ENCODE results near the gene PPP1R3C. TPM values are rescaled to one million over a fixed set of nuclear protein-coding genes. Genes with fewer than 3 reads are reported as not detected.

Gene PPP1R3C
- 13.1 to 16.9 TPM (median 15.9 TPM) in 5 replicates for total RNA-seq (2022; extraction: Qiagen RNA extraction; ENCODE audit: low read depth)

GRCh38 chr10:91632671-91633550 lies at the start of gene PPP1R3C:
TSS of gene PPP1R3C (minus strand) at chr10:91633071. CDS start at chr10:91632969, 102 bp downstream.

Other genes starting within 250 kb of the PPP1R3C start
- gene HECTD2, start 222.7 kb downstream of the PPP1R3C start, total RNA-seq (2022; extraction: Qiagen RNA extraction; ENCODE audit: low read depth): 3.0 to 4.3 TPM (median 3.5 TPM) in 5 replicates
- 16.6 to 23.6 TPM (median 19.9 TPM) in 5 replicates for gene TNKS2, start 165.4 kb upstream of the PPP1R3C start, total RNA-seq (2022; extraction: Qiagen RNA extraction; ENCODE audit: low read depth)

All from A549 treated with CpdA at 1 μM for 4 hours (cell line).